T-helper 1 cell (primary cell): ENCODE measurements around the gene MANEAL.
"Not testable (repeated sequence)": the region's sequence is repeated elsewhere in the genome, so short reads cannot be mapped to it uniquely, and the experiment has no call there.

Source experiments
- DNase-seq, 5 donors: peaks; one replicate each; pipeline ENCODE4 v3.0.0-alpha.2; 2012 to 2020
- total RNA-seq, 4 donors: gene quantifications; one replicate each; lab custom pipeline; 2026; lab: John Stamatoyannopoulos, UW

Gene MANEAL
- 0.83 to 1.7 (median 1.6) reads per million in 4 donors for total RNA-seq

GRCh38 chr1:37793773-37794371, at the start of gene MANEAL:
MANEAL (plus strand) TSS chr1:37793847; CDS start chr1:37794183, 336 bp downstream.
- DNase-seq: peak in 2 of 5 donors; percentile 24 to 33

- no peak for DNase-seq
These were observed 46.8 kb upstream of the MANEAL start for GRCh38 chr1:37746806-37747205.

GRCh38 chr1:37748565-37748964, 45.1 kb upstream of the MANEAL start:
- no peak for DNase-seq

GRCh38 chr1:37752213-37752582, 41.4 kb upstream of the MANEAL start:
- DNase-seq: no peak

- DNase-seq: no peak
These were observed 40.8 kb upstream of the MANEAL start for GRCh38 chr1:37752583-37753471.

- no peak for DNase-seq
These were observed 40.0 kb upstream of the MANEAL start for GRCh38 chr1:37753473-37754321.

GRCh38 chr1:37755290-37755689, 38.4 kb upstream of the MANEAL start:
- DNase-seq: no peak

- no peak for DNase-seq
These were observed 37.6 kb upstream of the MANEAL start for GRCh38 chr1:37755951-37756560.

- DNase-seq: no peak
These were observed 34.2 kb upstream of the MANEAL start for GRCh38 chr1:37759451-37759850.

- no peak for DNase-seq
These were observed 32.1 kb upstream of the MANEAL start for GRCh38 chr1:37761416-37762095.

GRCh38 chr1:37762516-37762915, 31.1 kb upstream of the MANEAL start:
- no peak for DNase-seq

- no peak for DNase-seq
These were observed 29.7 kb upstream of the MANEAL start for GRCh38 chr1:37763791-37764413.

- no peak for DNase-seq
These were observed 29.2 kb upstream of the MANEAL start for GRCh38 chr1:37764414-37764825.

GRCh38 chr1:37764888-37765441, 28.7 kb upstream of the MANEAL start, which contains the start of gene EPHA10:
EPHA10 (minus strand) TSS chr1:37765120; CDS start chr1:37765066, 54 bp downstream.
- DNase-seq: no peak

GRCh38 chr1:37765916-37766664, 27.6 kb upstream of the MANEAL start:
- DNase-seq: no peak

GRCh38 chr1:37767488-37767887, 26.2 kb upstream of the MANEAL start:
- DNase-seq: no peak

GRCh38 chr1:37771440-37771839, 22.2 kb upstream of the MANEAL start:
- not testable (repeated sequence) for DNase-seq

- no peak for DNase-seq
These were observed 16.6 kb upstream of the MANEAL start for GRCh38 chr1:37776946-37777516.

GRCh38 chr1:37778654-37779053, 15.0 kb upstream of the MANEAL start:
- DNase-seq: no peak

- no peak for DNase-seq
These were observed 11.2 kb upstream of the MANEAL start for GRCh38 chr1:37782491-37782890.
